ENCODE measurements around the gene PLAU. TPM values are rescaled to one million over a fixed set of nuclear protein-coding genes. Genes with fewer than 3 reads are reported as not detected.

Gene PLAU
- polyA plus RNA-seq, 4 donors = 12.6 to 31.0 (median 19.0) TPM

Other genes with a start within 250 kb of the PLAU start
- 10 to 100 TPM in 2 of 4 donors, 1 to 10 TPM in 2; 8.1 to 37.7 (median 18.6) TPM for gene AGAP5, start 213.0 kb upstream of the PLAU start, polyA plus RNA-seq (ENCODE audit: insufficient read length in 4 of 4)
- gene SEC24C, start 166.8 kb upstream of the PLAU start, polyA plus RNA-seq (ENCODE audit: insufficient read length in 4 of 4) = 10 to 100 TPM; 62.9 to 74.1 (median 66.2) TPM
- gene CHCHD1, start 129.1 kb upstream of the PLAU start, polyA plus RNA-seq (ENCODE audit: insufficient read length in 4 of 4) = 10 to 100 TPM; 49.6 to 64.2 (median 50.3) TPM
- 100 to 1,000 TPM in 2 of 4 donors, 10 to 100 TPM in 2; 86.4 to 156 (median 101) TPM for gene ZSWIM8, start 125.5 kb upstream of the PLAU start, polyA plus RNA-seq (ENCODE audit: insufficient read length in 4 of 4)
- 10 to 100 TPM; 26.0 to 41.5 (median 33.3) TPM for gene NDST2, start 99.5 kb upstream of the PLAU start, polyA plus RNA-seq (ENCODE audit: insufficient read length in 4 of 4)
- gene CAMK2G, start 36.6 kb upstream of the PLAU start, polyA plus RNA-seq (ENCODE audit: insufficient read length in 4 of 4) = 10 to 100 TPM; 19.9 to 34.8 (median 26.9) TPM
- gene VCL, start 87.0 kb downstream of the PLAU start, polyA plus RNA-seq (ENCODE audit: insufficient read length in 4 of 4) = 100 to 1,000 TPM; 123 to 134 (median 124) TPM
- 10 to 100 TPM; 54.0 to 61.3 (median 57.5) TPM for gene AP3M1, start 239.7 kb downstream of the PLAU start, polyA plus RNA-seq (ENCODE audit: insufficient read length in 4 of 4)
- gene ADK, start 240.1 kb downstream of the PLAU start, polyA plus RNA-seq (ENCODE audit: insufficient read length in 4 of 4) = 10 to 100 TPM; 27.2 to 33.8 (median 28.5) TPM